ENCODE results near the gene DDRGK1.
"Not testable (repeated sequence)": the region's sequence is repeated elsewhere in the genome, so short reads cannot be mapped to it uniquely, and the experiment has no call there.

Gene DDRGK1

GRCh38 chr20:3233991-3234498, 29.6 kb upstream of the DDRGK1 start:
- no peak for DNase-seq

- DNase-seq = no peak
Observed at GRCh38 chr20:3233131-3233990, 28.9 kb upstream of the DDRGK1 start.

- no peak for DNase-seq
Observed at GRCh38 chr20:3231889-3232588, 27.6 kb upstream of the DDRGK1 start.

- DNase-seq = no peak
Observed at GRCh38 chr20:3231116-3231515, 26.6 kb upstream of the DDRGK1 start.

GRCh38 chr20:3229798-3230197, 25.3 kb upstream of the DDRGK1 start:
- no peak for DNase-seq

- no peak for DNase-seq
Observed at GRCh38 chr20:3229158-3229557, 24.7 kb upstream of the DDRGK1 start.

- no peak for DNase-seq
Observed at GRCh38 chr20:3228750-3229032, 24.2 kb upstream of the DDRGK1 start.

- no peak for DNase-seq
Observed at GRCh38 chr20:3227936-3228749, 23.7 kb upstream of the DDRGK1 start.

- no peak for DNase-seq
Observed at GRCh38 chr20:3227506-3227905, 23.0 kb upstream of the DDRGK1 start.

GRCh38 chr20:3226864-3227263, 22.4 kb upstream of the DDRGK1 start:
- DNase-seq = no peak

- DNase-seq = no peak
Observed at GRCh38 chr20:3226093-3226492, 21.6 kb upstream of the DDRGK1 start.

GRCh38 chr20:3224681-3225421, 20.4 kb upstream of the DDRGK1 start:
- DNase-seq = no peak

- DNase-seq = no peak
Observed at GRCh38 chr20:3223994-3224680, 19.7 kb upstream of the DDRGK1 start.

- DNase-seq = no peak
Observed at GRCh38 chr20:3223651-3223993, 19.1 kb upstream of the DDRGK1 start.

- no peak for DNase-seq
Observed at GRCh38 chr20:3222635-3223600, 18.4 kb upstream of the DDRGK1 start.

GRCh38 chr20:3221398-3222226, 17.1 kb upstream of the DDRGK1 start:
- DNase-seq = no peak

- DNase-seq = peak; percentile 95
Observed at GRCh38 chr20:3218307-3218988, 14.0 kb upstream of the DDRGK1 start.

GRCh38 chr20:3215359-3215917, 11.0 kb upstream of the DDRGK1 start:
- DNase-seq = not testable (repeated sequence)

GRCh38 chr20:3213226-3213625, 8.7 kb upstream of the DDRGK1 start:
- no peak for DNase-seq
